HG03039 (cell line): ENCODE data around the gene RPL27.

ENCODE experiments used
- ATAC-seq: cut with Tn5 transposase; IDR thresholded peaks from one replicate; pipeline ENCODE4 v1.9.1; 2021; ENCODE audit warnings: mild to moderate bottlenecking, moderate library complexity; ENCODE audit not compliant: unreplicated experiment

The RPL27 gene

DNA sequence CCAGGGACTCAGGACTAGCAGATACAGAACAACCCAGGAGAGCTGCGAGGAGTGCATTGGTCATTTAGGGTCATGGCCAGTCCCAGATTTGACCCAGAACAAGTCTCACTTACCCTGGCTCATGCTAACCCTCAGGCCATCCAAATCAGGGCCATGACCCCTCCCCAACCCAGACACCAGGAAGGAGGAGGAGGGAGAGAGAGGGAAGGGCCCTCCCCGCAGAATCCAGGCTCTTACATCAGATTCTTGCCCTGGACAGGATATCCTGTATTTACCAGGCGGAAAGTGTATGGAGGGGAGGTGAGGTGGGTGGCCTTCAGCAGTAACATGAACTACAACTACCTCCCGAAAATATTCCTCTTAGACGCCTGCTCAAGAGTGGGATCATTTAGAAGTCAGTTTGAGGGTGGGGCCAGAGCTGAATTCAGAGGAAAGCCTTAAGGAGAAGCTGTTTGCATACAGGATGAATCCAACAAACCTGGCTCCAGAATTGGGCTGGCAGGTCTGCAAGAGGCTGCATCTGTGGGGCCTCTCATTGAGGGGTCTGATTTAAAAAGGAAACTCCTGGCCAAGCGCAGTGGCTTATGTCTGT, 21.9 kb downstream of the RPL27 start:
- ATAC-seq, result no peak

DNA sequence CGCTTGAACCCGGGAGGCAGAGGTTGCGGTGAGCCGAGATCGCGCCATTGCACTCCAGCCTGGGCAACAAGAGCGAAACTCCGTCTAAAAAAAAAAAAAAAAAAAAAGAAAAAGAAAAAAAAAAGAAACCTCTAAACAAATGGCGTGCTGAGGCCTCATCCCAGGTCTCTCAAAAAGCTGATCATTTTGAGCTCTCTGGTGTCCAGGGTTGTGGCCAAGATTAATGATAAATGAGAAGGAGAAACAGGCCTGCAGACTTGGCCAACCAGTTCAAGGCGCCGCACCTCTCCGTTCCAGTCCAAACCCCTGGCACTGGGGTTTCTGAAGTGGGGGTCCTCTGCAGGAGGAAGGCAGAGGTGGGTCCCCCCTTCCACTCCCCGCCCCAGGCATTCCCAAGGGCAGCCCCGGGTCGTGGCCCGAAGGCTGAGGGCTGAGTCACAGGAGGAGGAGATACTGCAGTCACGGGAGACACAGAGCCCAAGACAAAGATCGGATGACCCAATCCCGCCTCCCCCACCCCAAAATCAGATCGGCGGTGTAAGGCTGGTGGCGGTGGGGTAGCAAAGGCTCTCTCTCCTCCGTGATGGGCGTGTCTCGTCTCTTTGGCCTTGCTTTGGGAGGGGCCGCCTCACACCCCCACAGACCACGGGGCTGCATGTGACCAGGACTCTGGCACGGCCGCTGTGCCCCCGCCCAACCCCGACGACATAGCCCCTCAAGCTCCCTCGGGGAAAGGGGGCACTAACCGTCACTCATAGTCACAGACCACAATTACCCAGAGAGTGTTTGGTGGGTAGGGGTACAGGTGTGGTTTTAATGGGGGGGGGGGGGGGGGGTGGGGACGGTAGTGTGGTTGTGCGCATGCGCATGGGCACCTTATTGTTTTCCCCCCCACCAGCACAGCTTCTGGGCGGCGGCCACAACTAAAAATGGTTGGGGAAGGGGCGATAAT, 22.8 kb downstream of the RPL27 start:
- ATAC-seq, result no peak

DNA sequence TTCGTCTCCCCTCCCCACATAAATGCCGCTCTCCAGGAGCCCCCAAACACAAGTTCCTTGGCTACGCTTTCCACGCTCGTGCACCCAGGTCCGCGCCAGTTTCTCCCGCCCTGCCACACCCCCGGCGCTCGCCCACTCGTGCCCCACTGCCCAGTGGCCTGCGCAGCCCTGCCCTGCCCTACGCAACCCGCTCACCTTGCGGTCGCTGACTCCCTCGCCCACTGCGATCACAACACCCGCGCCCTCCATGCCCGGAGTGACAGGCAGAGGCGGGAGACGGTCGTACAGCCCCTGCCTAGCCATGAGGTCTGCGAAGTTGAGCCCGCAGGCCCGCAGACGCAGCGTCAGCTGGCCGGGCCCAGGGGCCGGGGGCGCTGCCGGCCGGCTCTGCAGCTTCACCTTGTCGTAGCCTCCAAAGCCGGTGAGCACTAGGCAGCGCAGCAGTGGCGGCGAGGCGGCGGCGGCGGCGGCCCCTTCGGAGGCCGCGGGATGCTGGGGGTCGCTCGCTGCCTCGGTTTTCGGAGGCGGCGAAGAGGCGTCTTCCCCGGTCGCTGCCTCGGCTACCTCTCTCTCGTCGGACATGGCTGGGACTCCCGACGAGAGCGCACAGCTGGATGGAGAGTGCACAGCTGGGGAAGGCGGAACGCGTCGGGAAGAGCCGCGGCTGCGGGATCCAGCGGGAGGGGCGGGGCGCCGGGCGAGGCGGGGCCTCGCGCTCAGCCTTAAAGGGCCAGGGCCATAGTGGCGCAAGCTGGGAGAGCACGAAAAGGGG, 23.7 kb downstream of the RPL27 start, which contains the start of gene VAT1:
Gene VAT1 (minus strand): TSS at position 645 of the 772 bp plus-strand sequence. CDS start 63 bp downstream, at position 582.
- ATAC-seq, result no peak

DNA sequence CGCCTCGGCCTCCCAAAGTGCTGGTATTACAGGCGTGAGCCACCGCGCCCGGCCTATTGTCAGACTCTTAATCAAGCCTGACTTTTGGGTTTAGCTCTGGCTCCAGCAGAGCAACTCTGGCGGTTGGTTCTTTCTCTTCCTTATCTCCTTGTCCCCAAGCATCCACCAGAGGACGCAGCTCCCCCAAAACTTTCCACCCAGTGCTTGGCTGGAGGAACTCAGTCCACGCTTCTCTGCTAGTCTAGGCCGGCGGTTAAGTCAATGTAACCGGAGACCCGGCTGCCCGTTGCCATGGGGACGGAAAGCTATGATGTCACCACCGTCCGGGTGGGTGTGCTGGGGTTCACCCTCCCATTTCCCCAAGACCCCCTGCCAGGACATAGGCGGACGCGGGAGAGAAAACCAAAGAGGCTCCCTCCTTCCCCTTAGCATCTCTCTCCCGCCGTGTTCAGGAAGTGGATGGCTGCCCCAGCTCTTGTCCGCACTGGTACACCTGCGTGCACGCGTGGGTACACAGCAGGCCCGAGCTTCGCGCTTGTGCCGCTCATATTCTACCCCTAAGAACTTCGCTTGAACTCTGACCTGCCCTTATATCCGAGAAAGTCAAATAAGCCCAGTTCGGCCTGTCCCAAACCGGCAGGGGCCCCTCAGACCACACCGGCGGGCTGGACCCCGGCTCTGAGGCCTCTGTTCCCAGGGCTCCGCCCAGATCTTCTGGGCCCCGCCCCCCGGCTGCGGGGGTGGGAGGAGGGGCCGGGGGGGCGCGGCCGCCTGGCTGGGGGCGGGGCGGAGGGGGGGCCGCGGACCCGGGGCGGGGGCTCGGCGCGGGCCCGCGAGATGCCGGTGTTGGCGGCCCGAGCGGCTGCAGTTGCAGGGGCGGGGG, 26.4 kb downstream of the RPL27 start, which contains the start of gene RND2:
Gene RND2 (plus strand): TSS at position 825 of the 883 bp plus-strand sequence. CDS start 117 bp downstream, outside the sequence.
- ATAC-seq, result no peak

DNA sequence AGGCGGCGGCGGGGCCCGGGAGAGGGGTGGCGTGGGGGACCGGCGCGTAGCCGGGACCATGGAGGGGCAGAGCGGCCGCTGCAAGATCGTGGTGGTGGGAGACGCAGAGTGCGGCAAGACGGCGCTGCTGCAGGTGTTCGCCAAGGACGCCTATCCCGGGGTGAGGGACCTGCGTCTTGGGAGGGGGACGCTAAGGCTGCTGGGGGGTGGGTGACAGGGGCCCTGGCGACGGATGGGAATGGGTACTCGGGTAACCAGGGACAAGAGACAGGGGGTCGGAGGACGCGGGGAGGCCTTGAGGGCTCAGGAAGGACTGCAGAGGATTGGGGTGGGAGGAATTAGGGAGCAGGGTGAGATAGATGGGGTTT, 27.1 kb downstream of the RPL27 start:
- no peak for ATAC-seq

DNA sequence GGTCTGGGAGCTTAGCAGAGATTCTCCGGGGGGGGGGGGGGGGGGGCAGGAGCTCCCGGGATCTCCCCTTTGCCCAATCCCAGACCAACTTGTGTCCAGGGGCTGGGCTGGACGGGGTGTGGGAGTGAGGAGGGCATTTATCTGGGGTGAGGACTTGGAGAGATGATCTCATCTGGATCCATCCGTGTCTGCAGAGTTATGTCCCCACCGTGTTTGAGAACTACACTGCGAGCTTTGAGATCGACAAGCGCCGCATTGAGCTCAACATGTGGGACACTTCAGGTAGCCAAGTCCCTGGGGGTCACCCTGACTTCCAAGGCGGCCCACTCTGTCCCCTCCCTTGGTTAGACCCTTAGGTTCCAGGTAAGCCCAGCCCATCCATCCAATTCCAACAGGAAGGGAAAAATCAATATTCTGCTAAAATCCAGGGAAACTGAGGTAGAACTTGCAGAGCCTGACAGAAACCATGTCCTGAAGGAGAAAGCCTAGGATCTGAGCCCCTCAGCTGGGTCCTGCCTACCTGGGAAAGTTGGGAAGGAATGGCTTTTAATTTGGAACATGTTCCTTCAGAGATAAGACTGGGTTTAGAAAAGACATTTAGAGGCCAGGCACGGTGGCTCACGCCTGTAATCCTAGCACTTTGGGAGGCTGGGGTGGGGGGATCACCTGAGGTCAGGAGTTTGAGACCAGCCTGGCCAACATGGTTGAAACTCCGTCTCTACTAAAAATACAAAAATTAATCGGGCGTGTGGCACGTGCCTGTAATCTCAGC, 27.7 kb downstream of the RPL27 start:
- no peak for ATAC-seq

DNA sequence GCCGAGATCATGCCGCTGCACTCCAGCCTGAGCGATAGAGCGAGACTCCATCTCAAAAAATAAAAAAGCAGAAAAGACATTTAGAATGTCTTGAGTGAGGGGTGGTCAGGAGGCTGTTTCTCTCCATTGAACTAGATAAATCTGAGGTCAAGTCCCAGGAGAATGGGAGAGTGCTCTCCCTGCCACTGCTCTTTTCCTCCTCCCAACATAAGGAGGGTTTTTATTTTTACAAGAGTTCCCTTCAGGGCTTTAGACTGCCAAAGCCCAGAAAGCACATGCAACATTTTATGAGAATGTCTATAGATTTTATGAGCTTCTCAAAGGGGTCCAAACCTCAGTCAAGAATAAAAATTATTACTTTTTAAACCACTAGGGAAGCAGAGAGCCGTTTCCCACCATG, 28.4 kb downstream of the RPL27 start:
- no peak for ATAC-seq

DNA sequence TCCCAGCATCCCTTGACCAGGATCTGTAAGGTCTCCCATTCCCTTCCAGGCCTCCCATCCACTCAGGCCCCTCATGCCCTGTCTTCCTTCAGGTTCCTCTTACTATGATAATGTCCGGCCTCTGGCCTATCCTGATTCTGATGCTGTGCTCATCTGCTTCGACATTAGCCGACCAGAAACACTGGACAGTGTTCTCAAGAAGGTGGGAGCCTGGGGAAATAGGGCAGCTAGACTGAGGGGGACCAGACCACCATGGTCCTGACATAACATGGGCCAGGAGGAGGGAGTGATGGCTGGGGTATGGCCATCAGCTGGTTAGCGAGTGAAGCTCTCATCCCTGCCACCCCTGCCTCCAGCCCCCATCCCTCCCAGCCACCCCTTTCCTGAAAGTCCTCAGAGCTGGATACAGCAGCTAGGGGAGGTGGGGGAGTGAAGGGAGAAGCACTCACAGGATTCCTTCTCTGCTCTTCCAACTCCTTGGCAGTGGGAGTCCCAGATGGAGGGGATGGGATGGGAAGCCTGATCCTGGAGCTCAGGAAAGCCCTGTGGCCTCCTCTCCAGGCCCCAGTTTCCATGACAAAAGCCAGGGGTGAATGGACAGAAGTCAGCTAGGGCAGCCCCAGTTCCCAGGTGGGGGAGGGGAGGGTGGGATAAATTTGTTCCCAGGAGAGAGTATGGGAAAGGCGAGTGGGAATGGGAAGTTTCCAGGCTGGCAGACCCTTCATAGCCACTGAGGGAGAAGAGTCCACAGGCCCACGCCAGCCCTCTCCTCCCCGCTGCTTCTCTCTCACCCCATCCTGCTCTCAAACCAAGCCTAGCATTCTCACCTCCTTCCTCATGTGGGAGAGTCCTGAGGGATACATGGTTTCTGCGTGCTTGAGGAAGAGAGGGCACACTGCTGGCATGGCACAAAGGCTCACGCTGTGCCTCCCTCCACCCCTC, 29.1 kb downstream of the RPL27 start:
- ATAC-seq, result no peak

DNA sequence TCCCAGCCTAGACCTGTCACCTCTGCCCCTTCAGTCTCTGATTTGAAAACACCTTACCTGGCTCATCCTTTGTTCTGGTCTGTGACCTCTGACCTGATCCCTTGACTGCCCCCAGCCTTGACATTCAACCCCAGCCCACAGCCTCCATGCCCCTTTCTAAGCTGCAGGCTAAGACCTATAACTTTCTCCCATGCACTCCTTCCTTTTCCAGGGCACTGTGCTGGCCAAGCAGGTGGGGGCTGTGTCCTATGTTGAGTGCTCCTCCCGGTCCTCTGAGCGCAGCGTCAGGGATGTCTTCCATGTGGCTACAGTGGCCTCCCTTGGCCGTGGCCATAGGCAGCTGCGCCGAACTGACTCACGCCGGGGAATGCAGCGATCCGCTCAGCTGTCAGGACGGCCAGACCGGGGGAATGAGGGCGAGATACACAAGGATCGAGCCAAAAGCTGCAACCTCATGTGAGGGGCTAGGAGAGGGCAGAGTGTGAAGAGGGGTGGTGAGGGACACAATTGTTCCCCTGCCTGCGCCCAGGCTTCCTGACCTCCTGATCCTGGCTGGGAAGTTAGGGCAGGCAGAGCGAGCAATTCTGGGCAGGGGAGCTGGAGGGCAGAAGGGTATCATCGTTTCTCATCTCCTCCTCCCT, 30.1 kb downstream of the RPL27 start:
- ATAC-seq, result no peak

DNA sequence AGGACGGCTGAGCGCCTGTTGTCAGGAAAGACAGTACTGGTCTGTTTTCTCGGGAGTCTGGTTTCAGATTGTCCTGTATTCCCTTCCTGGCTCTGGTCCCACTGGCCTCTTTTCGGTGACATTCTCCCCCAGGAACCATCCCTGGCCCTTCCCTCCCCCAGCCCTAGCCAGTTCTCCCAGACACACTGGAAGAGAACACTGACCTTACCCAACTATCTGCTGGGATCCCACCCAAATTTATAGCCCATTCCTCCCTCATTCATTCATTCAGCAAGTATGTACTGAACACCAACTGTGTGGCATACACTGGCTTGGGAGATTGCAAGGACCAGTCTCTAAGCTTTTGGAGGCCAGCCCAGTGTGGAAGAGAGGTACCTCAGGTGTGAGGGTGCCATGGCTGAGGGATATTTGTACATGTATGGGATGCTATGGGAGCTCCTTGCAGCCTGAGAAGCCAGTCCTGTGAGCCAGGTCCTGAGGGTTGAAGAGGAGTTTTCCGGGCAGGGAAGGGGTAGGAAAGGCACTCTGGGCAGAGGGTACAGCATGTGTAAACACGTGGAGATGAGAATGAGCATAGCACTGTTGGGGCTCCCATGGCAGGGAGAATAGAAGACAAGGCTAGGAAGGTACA, 32.0 kb downstream of the RPL27 start:
- ATAC-seq, result no peak

DNA sequence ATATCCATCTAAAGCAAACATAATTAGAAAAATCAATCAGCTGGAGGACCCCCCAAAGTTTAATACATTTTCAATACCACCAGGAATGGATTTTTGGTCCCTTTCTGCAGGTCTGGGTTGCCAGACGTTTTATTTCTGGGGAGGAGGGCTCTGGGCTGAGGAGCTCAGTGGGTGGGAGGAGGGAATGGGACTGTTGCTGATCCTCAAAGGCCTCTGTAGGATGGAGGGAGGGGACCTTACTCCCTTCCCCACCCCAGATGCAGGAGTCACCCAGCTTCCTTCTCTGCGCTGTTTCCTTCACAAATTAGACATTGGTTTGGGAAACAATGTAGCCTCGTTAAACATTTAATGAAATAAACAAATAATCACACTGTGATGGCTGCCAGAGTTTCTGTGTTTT, 33.4 kb downstream of the RPL27 start:
- ATAC-seq, result no peak

DNA sequence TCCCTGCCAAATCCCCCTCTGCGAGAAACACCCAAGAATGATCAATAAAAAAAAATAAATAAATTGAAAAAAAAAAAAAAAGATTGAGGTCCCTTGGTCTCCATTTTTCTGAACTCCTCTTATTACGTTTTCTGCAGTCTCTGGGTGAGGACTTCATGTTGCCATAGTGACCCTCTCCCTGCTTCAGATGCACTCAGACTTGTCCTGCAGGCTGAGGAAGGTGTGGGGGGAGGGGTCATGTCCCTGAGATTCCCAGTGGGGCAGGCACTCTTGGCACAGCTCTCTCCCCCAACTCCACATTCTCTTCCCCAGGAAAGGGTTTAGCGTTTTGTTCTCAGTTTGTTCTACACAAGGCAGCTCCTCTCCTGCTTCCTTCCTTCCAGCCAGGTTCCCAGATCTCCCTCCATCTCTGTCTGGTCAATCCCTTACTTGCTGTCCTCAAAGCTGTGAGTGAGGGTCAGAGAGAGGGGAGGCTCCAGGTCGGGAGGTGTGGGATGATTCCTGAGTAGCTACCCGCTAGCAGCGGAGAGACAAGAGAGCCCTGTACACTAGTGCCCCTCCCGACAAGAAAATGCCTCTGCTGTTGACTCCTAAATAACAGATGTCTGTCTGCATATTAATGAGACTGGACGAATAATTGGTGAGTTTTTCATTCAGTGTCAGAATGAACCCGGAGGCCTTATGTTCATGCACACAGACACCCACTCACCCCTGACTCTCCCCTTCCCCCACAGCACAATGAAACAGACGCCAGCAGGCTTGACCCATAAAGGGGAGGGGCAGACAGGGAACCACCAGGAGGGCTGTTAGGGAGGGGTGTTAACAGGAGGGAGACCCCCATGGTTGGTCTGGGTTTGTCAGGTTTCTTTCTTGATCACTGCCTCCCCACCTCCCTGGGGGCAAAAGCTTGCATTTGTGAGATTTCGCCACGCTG, 36.0 kb downstream of the RPL27 start:
- ATAC-seq, result no peak

DNA sequence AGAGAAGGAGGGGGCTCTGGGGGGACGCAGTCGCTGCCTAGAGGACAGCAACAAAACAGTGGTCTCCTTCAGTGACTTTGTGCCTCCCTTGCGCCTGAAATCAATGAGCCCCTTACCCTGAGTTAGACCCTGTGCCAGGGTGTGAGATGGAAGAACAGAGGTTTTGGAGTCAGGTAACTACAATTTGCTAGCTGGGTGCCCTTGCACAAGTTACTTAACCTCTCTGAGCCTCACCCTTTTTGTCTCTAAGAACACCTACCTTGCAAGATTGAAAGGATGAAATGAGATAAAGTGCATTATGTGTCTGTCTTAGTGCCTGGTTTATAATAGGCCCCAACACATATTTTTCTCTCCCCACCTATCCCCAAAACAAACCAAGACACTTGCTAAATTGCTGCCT, 36.7 kb downstream of the RPL27 start:
- no peak for ATAC-seq

DNA sequence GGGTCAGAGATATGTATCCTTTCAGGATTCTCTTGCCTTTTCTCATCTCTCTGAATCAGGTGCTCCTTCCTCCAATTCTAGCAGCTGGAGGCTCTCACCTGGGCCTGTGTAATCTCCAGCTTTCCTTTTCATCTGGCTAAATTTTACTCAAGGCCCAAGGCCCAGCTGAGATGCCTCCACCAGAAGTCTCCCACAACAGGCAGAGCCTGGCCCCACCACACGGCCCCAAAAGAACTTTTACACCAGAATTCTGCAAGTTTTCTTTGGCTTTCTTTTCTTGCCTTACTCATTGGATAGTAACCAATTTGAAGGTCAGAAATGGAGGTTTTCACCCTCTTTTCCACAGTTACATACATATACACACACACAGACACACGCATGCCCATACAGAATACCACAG, 41.4 kb downstream of the RPL27 start:
- ATAC-seq, result no peak

DNA sequence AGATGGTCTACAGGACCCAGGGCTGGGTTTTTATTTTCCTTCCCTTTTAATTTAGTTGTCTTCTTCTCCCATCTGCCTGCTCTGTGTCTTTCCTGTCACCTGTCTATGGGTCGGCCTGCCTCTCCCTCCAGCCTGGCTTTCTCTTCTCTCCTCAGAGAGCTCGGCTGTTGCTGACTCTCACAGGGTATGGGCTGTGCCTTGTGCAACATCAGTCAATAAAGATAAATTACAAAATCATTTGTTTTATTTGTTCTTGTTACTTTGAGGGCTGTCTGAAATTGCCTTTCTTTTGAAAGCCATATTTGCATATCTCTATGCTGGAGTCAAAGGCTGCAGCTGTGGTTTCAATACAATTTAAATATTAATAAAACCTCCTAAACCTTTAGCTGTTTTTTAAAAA, 42.4 kb downstream of the RPL27 start:
- ATAC-seq, result no peak

DNA sequence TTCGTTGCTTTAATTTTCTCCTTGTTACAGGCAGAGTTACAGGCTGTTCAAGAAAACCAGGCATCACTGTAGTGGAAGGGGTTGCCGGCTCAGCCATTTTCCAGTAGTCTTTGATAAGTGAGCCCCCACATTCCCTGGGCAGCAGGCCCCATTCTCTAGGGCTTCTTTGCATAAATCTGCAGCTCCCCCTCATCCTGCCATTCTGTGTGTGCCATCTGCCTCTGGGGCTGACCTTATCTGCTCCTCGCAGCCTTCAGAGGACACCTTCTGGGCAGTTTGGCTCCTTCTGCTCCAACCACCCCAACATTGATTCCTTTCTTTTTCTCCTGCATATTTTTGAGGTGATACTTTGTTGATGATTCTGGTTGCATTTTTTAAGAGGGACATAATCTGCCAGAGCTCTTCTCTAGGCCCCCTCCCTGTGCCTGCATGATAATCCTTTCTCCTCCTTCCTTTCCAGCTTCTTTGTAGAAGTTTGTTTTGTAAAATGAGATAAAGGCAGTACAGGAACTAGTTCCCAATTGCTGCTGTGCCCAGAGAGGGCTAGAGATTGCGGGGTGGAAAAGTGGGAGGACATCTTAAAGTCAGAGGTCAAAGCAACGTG, 43.9 kb downstream of the RPL27 start:
- ATAC-seq, result no peak
